Measurements from ENCODE around the gene SEMA5B.

- no peak for TF ChIP-seq POLR2A (IDR thresholded peaks at IDR 0.05)
- TF ChIP-seq, protein P1, sequence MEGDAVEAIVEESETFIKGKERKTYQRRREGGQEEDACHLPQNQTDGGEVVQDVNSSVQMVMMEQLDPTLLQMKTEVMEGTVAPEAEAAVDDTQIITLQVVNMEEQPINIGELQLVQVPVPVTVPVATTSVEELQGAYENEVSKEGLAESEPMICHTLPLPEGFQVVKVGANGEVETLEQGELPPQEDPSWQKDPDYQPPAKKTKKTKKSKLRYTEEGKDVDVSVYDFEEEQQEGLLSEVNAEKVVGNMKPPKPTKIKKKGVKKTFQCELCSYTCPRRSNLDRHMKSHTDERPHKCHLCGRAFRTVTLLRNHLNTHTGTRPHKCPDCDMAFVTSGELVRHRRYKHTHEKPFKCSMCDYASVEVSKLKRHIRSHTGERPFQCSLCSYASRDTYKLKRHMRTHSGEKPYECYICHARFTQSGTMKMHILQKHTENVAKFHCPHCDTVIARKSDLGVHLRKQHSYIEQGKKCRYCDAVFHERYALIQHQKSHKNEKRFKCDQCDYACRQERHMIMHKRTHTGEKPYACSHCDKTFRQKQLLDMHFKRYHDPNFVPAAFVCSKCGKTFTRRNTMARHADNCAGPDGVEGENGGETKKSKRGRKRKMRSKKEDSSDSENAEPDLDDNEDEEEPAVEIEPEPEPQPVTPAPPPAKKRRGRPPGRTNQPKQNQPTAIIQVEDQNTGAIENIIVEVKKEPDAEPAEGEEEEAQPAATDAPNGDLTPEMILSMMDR (IDR thresholded peaks at IDR 0.05): no peak
- TF ChIP-seq POLR2AphosphoS5 (IDR thresholded peaks at IDR 0.05): no peak
Measured at GRCh38 chr3:122956693-122957455, 70.7 kb downstream of the SEMA5B start.
